ENCODE results near the gene LGI2. TPM values are rescaled to one million over a fixed set of nuclear protein-coding genes. Genes with fewer than 3 reads are reported as not detected.
A peak's percentile ranks its signal among the peaks of the same experiment; 100 is the strongest.

LGI2 gene
- total and polyA plus RNA-seq, 4 donors = 0.18 to 1.8 (median 0.88) TPM

DNA sequence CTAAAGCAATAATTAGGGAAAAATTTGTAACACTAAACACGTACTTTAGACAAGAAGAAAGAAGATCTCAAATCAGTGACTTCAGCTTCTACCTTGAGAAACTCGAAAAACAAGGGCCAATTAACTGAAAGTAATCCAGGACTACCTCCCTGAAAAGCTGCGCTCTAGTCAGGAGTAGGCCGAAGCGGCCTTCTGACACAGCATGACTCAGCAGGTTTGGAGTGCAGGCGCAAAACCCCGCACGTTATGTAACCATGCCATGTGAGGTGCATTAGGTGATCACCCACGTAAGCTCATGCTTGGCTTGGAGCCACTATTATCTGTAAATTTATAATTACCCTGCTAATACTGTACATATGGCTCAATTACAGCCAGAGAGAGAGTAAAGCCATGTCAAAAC is 65.1 kb downstream of the LGI2 start:
- Histone ChIP-seq H3K36me3 (ENCODE audit: control insufficient read depth in 4 of 4, insufficient read depth in 4 of 4, low read length in 4 of 4) (no peaks in the 10 kb centered on the region), H3K4me3 (no peak overlapping the region), H3K4me1 (ENCODE audit: control insufficient read depth in 5 of 5, insufficient read depth in 5 of 5, low read length in 5 of 5) (no peaks in the 10 kb centered on the region), H3K27me3 (ENCODE audit: control insufficient read depth in 3 of 3, insufficient read depth in 3 of 3, low read length in 2 of 3) (no peaks in the 10 kb centered on the region), H3K9ac (ENCODE audit: insufficient read depth in 1 of 2, low read length in 2 of 2) (no peak overlapping the region), H3K27ac (ENCODE audit: low read depth in 1 of 2, low read length in 1 of 2) (no peak overlapping the region), H3K9me3 (ENCODE audit: control insufficient read depth in 4 of 4, insufficient read depth in 3 of 4, low read length in 3 of 4) (peaks cover 0 to 6% (median 3%) of the 10 kb centered on the region in 4 donors)
- TF ChIP-seq, protein P1, sequence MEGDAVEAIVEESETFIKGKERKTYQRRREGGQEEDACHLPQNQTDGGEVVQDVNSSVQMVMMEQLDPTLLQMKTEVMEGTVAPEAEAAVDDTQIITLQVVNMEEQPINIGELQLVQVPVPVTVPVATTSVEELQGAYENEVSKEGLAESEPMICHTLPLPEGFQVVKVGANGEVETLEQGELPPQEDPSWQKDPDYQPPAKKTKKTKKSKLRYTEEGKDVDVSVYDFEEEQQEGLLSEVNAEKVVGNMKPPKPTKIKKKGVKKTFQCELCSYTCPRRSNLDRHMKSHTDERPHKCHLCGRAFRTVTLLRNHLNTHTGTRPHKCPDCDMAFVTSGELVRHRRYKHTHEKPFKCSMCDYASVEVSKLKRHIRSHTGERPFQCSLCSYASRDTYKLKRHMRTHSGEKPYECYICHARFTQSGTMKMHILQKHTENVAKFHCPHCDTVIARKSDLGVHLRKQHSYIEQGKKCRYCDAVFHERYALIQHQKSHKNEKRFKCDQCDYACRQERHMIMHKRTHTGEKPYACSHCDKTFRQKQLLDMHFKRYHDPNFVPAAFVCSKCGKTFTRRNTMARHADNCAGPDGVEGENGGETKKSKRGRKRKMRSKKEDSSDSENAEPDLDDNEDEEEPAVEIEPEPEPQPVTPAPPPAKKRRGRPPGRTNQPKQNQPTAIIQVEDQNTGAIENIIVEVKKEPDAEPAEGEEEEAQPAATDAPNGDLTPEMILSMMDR (IDR thresholded peaks at IDR 0.05; ENCODE audit: control extremely low read depth, extremely low read depth) = no peak
- 69 to 85% methylated on average over 9 of the region's 9 CpGs for WGBS, 2 donors
- peak in 1 of 3 donors; percentile 19 for DNase-seq
- no peak for ATAC-seq (ENCODE audit: insufficient read depth, low FRiP score)

DNA sequence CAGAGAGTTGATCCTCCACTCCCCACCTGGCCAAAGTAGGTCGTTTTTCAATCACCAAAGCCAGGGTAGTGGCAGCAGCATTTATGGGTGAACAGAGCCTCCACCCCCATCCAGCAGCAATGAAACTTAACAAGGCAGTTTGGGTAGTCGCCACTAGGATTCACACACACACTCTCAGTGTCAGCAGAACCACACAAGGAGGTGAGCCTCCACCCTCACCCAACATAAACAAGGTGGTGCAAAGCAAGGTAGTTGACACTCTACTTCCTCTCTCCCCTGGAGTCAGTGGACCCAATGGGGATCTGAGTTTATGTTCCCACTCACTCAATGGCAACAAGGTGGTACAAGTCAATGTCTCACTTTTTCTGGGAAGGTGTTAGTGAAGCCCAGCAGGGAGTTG is 67.5 kb downstream of the LGI2 start:
- no peak for DNase-seq
- H3K27me3 ChIP-seq (ENCODE audit: control insufficient read depth in 3 of 3, insufficient read depth in 3 of 3, low read length in 2 of 3) = no peaks in the 10 kb centered on the region
- no peak overlapping the region for H3K4me3 ChIP-seq
- ATAC-seq (ENCODE audit: insufficient read depth, low FRiP score) = no peak
- TF ChIP-seq, protein P1 (IDR thresholded peaks at IDR 0.05; ENCODE audit: control extremely low read depth, extremely low read depth) = no peak
- WGBS, 2 donors = 68 to 79% methylated on average over 2 of the region's 2 CpGs
- H3K36me3 ChIP-seq (ENCODE audit: control insufficient read depth in 4 of 4, insufficient read depth in 4 of 4, low read length in 4 of 4) = no peaks in the 10 kb centered on the region
- H3K9me3 ChIP-seq (ENCODE audit: control insufficient read depth in 4 of 4, insufficient read depth in 3 of 4, low read length in 3 of 4) = peaks cover 0 to 6% (median 3%) of the 10 kb centered on the region in 4 donors
- H3K9ac ChIP-seq (ENCODE audit: insufficient read depth in 1 of 2, low read length in 2 of 2) = no peak overlapping the region
- no peak overlapping the region for H3K27ac ChIP-seq (ENCODE audit: low read depth in 1 of 2, low read length in 1 of 2)
- no peaks in the 10 kb centered on the region for H3K4me1 ChIP-seq (ENCODE audit: control insufficient read depth in 5 of 5, insufficient read depth in 5 of 5, low read length in 5 of 5)

DNA sequence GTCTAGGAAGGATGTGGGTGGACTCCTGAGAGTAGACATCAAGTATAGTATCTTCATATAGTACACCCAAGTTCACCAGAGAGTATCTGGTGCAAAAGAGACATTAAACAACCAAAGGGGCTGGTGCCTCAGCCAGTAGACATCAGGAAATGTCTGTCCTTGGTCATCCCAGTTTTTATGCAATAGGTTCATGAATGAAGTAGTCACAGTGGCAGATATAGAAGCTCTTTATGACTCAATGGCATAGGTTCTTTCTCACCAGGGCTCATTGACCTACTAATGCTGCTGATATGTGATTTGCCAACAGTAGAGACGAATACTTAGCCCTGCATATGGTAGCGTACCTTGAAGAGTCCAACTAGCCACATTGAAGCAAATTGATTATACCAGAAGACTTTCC is 72.9 kb downstream of the LGI2 start:
- no peaks in the 10 kb centered on the region for H3K27me3 ChIP-seq (ENCODE audit: control insufficient read depth in 3 of 3, insufficient read depth in 3 of 3, low read length in 2 of 3)
- DNase-seq (no peak), ATAC-seq (ENCODE audit: insufficient read depth, low FRiP score) (no peak)
- H3K4me3 ChIP-seq = no peak overlapping the region
- H3K4me1 ChIP-seq (ENCODE audit: control insufficient read depth in 5 of 5, insufficient read depth in 5 of 5, low read length in 5 of 5) = no peaks in the 10 kb centered on the region
- no peaks in the 10 kb centered on the region for H3K36me3 ChIP-seq (ENCODE audit: control insufficient read depth in 4 of 4, insufficient read depth in 4 of 4, low read length in 4 of 4)
- no peak overlapping the region for H3K27ac ChIP-seq (ENCODE audit: low read depth in 1 of 2, low read length in 1 of 2)
- no peak overlapping the region for H3K9ac ChIP-seq (ENCODE audit: insufficient read depth in 1 of 2, low read length in 2 of 2)
- TF ChIP-seq, protein P1 (IDR thresholded peaks at IDR 0.05; ENCODE audit: control extremely low read depth, extremely low read depth) = no peak
- 88 to 93% methylated on average over 2 of the region's 2 CpGs for WGBS, 2 donors
- H3K9me3 ChIP-seq (ENCODE audit: control insufficient read depth in 4 of 4, insufficient read depth in 3 of 4, low read length in 3 of 4) = peaks cover 0 to 6% (median 2%) of the 10 kb centered on the region in 4 donors

DNA sequence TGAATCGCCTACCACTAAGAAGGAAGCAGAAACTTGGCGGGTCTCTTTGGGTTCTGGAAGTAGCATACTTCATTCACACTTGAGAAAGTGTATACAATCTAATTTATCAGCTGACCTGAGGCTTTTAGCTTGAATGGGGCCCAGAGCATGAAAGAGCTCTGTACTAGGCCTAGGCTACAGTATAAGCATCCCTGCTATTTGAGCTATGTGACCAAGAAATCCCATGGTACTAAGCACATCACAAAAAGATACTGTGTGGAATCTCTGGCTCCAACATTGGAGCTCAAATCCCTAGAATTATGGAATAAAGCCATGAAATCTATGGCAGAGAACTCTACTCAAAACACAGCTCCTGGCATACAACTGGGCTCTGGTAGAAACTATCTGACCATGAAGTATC is 74.0 kb downstream of the LGI2 start:
- TF ChIP-seq, protein P1 (IDR thresholded peaks at IDR 0.05; ENCODE audit: control extremely low read depth, extremely low read depth) = no peak
- ATAC-seq (ENCODE audit: insufficient read depth, low FRiP score) (no peak), DNase-seq (no peak)
- Histone ChIP-seq H3K27ac (ENCODE audit: low read depth in 1 of 2, low read length in 1 of 2) (no peak overlapping the region), H3K36me3 (ENCODE audit: control insufficient read depth in 4 of 4, insufficient read depth in 4 of 4, low read length in 4 of 4) (no peaks in the 10 kb centered on the region), H3K9ac (ENCODE audit: insufficient read depth in 1 of 2, low read length in 2 of 2) (no peak overlapping the region), H3K9me3 (ENCODE audit: control insufficient read depth in 4 of 4, insufficient read depth in 3 of 4, low read length in 3 of 4) (peaks cover 0 to 6% (median 2%) of the 10 kb centered on the region in 4 donors), H3K4me1 (ENCODE audit: control insufficient read depth in 5 of 5, insufficient read depth in 5 of 5, low read length in 5 of 5) (no peaks in the 10 kb centered on the region), H3K27me3 (ENCODE audit: control insufficient read depth in 3 of 3, insufficient read depth in 3 of 3, low read length in 2 of 3) (no peaks in the 10 kb centered on the region), H3K4me3 (no peak overlapping the region)
- 95 to 97% methylated on average over 2 of the region's 2 CpGs for WGBS, 2 donors
